Right cardiac atrium (tissue), 5 donors: ENCODE data around the gene C8G. TPM values are rescaled to one million over a fixed set of nuclear protein-coding genes. Genes with fewer than 3 reads are reported as not detected.

Experiments used
- ATAC-seq, 2 donors: fragments of 200-7000 bp; cut with Tn5 transposase; one replicate each; pipeline versions ENCODE4 v1.8.0 to v1.9.1; 2020; ENCODE audit warnings: moderate library complexity in 2 of 2, mild to moderate bottlenecking in 1 of 2
- DNase-seq, 3 donors: peaks; one replicate each; pipeline ENCODE4 v3.0.0-alpha.2; 2020
- H3K27ac ChIP-seq: one replicate; pipeline ENCODE4 v1.5.1; 2013; ENCODE audit warnings: mild to moderate bottlenecking, low read length, control low read depth, moderate library complexity
- H3K27me3 ChIP-seq: one replicate; pipeline ENCODE4 v1.6.1; 2013; ENCODE audit not compliant: control insufficient read depth, insufficient read depth
- H3K4me1 ChIP-seq: one replicate; pipeline ENCODE4 v1.6.1; 2013; ENCODE audit warnings: low read length; ENCODE audit not compliant: control insufficient read depth, insufficient read depth
- H3K4me3 ChIP-seq: one replicate; pipeline ENCODE4 v1.5.1; 2013; ENCODE audit warnings: low read length, control low read depth
- H3K9me3 ChIP-seq: one replicate; pipeline ENCODE4 v1.6.1; 2013; ENCODE audit warnings: low read length; ENCODE audit not compliant: control insufficient read depth
- WGBS: extraction: QIAGEN DNeasy Blood & Tissue Kit; methylation state at CpG from one replicate; pipeline ENCODE4 v1.1.7; 2013; 5-methylcytosine and 5-hydroxymethylcytosine counted together
- intact Hi-C, 4 donors: fragments of 100-400 bp; cut with DNase I; formaldehyde crosslinking; loops; one replicate each; pipeline versions ENCODE4 v1.11.0 to v1.14.0; 2022 to 2023
- polyA plus RNA-seq: library from polyadenylated mRNA; stranded (reverse); fragments of 200-250 nt; gene quantifications from one replicate; pipeline ENCODE4 v1.2.3, GENCODE V29; 2013
- total RNA-seq, 4 donors: library from RNA; stranded (reverse); fragmentation: NEBNext Ultra II Directional; extraction: Animal tissue kit (Norgen Biotek cat#: 25700); gene quantifications; one replicate each; pipeline ENCODE4 v1.2.1, GENCODE V29; 2021
- donor health status: healthy with polysubstance abuse.
- donor health status: DM: no; HTN: yes; CAD: no.
- donor health status: DM: no; HTN: no; CAD: no.
- donor health status: DM: no; HTN: yes; CAD: no; lungs with severe emphysema.
- donor health status: DM: yes; HTN: yes; CAD: no.

Gene C8G
- total and polyA plus RNA-seq, 5 donors = 1.0 to 1.8 (median 1.4) TPM

- no peaks in the 10 kb centered on the region for H3K4me1 ChIP-seq
- H3K4me3 ChIP-seq = no peak overlapping the region
- intact Hi-C loops = loop anchor here in 1 of 4 donors (5.0 kb wide), 1 partner anchor 34 kb away; the partner anchor contains the start of gene C8G
- H3K9me3 ChIP-seq = no peaks in the 10 kb centered on the region
- DNase-seq (peak; percentile 76 to 88 (median 87)), ATAC-seq (peak; percentile 12 to 44)
- no peaks in the 10 kb centered on the region for H3K27me3 ChIP-seq
- peak overlapping the region; percentile 81 for H3K27ac ChIP-seq
- 29% methylated on average over 17 of the region's 17 CpGs for WGBS
These were observed 36.7 kb downstream of the C8G start for GRCh38 chr9:136981588-136982231.

- H3K4me1 ChIP-seq = no peaks in the 10 kb centered on the region
- no peaks in the 10 kb centered on the region for H3K9me3 ChIP-seq
- DNase-seq (peak in 2 of 3 donors; percentile 71 to 75), ATAC-seq (peak in 1 of 2 donors; percentile 0)
- WGBS = 64% methylated on average over 18 of the region's 18 CpGs
- H3K4me3 ChIP-seq = no peak within 1 kb of the TSS
- no peaks in the 10 kb centered on the region for H3K27me3 ChIP-seq
- intact Hi-C loops = loop anchor here in 1 of 4 donors (5.0 kb wide), 1 partner anchor 35 kb away; the partner anchor contains the start of gene C8G
- H3K27ac ChIP-seq = peak within 1 kb of the TSS; percentile 72
These were observed 37.4 kb downstream of the C8G start, which contains the start of gene LCNL1 for GRCh38 chr9:136982232-136983051. LCNL1 (plus strand) TSS chr9:136982993; CDS start chr9:136983587, 594 bp downstream.

DNA sequence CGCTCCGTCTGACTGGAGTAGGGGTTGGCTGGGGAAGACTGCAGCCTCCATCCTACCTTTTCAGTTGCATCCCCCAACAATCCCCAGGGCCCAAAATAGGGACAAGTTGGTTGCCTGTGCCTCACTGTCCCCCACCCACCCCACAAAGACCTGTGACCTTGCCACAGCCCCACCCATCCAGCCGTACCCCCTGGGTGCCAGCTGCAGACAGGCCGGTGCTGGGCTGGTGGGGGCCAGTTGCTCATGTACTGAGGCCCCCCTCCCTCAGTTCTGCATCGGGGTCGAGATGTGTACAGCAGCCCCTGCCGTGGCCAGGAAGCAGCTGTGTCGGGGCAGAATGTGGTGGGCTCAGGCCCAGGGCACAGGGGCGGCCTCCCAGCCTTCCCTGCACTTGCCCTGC is 38.1 kb downstream of the C8G start:
- 78% methylated on average over 9 of the region's 9 CpGs for WGBS
- intact Hi-C loops = loop anchor here in 1 of 4 donors (5.0 kb wide), 1 partner anchor 36 kb away; the partner anchor contains the start of gene C8G
- Histone ChIP-seq H3K9me3 (no peaks in the 10 kb centered on the region), H3K4me3 (no peak overlapping the region), H3K4me1 (no peaks in the 10 kb centered on the region), H3K27me3 (no peaks in the 10 kb centered on the region), H3K27ac (peak overlapping the region; percentile 24)
- ATAC-seq (no peak), DNase-seq (peak in 2 of 3 donors; percentile 36 to 61)

DNA sequence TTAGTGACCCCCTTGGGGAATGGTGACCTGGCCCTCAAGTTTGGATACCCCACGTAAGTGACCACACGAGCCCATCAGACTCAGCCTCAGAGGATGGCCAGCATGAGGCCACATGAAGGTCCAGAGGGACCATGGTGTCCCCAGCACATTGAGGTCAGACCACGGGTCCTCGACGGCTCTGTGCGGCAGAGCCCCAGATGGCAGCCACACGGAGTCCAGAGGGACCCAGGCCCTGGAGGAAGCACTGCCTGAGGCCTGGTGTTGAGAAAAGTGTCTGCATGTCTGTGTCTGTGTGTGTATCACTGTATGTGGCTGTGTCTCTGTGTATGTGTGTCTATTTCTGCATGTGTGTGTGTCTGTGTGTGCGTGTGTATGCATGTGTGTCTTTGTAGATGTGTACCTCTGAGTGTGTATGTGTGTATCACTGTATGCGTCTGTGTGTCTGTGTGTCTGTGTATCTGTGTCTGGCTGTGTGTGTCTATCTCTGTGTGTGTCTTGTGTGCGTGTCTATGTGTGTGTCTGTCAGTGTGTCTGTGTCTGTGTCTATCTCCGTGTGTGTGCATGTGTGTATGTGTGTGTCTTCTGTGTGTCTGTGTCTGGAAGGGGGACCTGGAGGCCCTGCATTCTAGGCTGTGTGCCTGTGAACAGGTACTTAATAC is 38.7 kb downstream of the C8G start:
- ATAC-seq (no peak), DNase-seq (peak in 2 of 3 donors; percentile 45 to 61)
- 75% methylated on average over 11 of the region's 11 CpGs for WGBS
- Histone ChIP-seq H3K9me3 (no peaks in the 10 kb centered on the region), H3K27me3 (no peaks in the 10 kb centered on the region), H3K27ac (peak overlapping the region; percentile 24), H3K4me3 (no peak overlapping the region), H3K4me1 (no peaks in the 10 kb centered on the region)
- intact Hi-C loops = loop anchor here in 1 of 4 donors (5.0 kb wide), 1 partner anchor 36 kb away; the partner anchor contains the start of gene C8G

GRCh38 chr9:136984464-136985026 is 39.5 kb downstream of the C8G start:
- intact Hi-C loops = loop anchor here in 2 of 4 donors (5.0 kb wide), 2 partner anchors 37 to 137 kb away; partner anchors contain the start of genes C8G (in 1 of the 2) and PHPT1 (in 1 of the 2)
- 58% methylated on average over 29 of the region's 29 CpGs for WGBS

DNA sequence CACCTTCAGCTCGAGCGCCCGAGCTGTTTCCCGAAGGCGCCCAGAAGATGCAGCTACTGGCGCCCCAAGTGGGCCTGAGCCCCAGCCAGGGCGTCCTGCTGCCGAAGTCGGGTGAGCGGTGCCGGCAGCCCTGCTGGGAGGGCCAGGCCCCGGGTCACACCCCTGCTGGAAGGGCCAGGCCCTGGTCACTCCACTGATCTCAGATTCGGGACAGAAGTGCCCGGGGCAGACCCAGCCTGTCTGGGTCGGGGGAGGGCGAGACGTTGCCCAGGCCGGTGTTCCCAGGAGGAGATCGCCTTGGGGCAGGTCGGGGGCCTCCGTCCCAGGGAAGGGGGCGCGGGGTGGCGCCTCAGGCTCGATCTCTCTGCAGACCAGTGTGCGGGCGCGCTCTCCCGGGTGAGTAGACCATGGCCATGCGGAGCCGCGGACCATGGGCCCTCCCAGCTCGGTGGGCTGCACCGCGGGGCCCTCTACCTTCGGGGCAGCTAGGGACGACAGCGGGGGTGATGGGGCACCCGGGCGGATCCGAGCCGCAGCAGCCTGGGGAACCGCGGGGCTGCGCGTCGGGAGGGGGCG is 40.1 kb downstream of the C8G start:
- Histone ChIP-seq H3K27ac (no peak overlapping the region), H3K4me1 (no peaks in the 10 kb centered on the region), H3K9me3 (no peaks in the 10 kb centered on the region), H3K27me3 (no peaks in the 10 kb centered on the region), H3K4me3 (no peak overlapping the region)
- intact Hi-C loops = loop anchor here in 1 of 4 donors (5.0 kb wide), 1 partner anchor 138 kb away; the partner anchor contains the start of gene PHPT1
- ATAC-seq = peak in 1 of 2 donors; percentile 2
- peak in 2 of 3 donors; percentile 64 to 69 for DNase-seq
- 24% methylated on average over 48 of the region's 48 CpGs for WGBS

More at GRCh38 chr9:136984464-136985026, 39.5 kb downstream of the C8G start:
- ATAC-seq = no peak
- no peak overlapping the region for H3K4me3 ChIP-seq
- no peak overlapping the region for H3K27ac ChIP-seq
- DNase-seq = peak in 1 of 3 donors; percentile 59
- no peaks in the 10 kb centered on the region for H3K27me3 ChIP-seq
- no peaks in the 10 kb centered on the region for H3K4me1 ChIP-seq
- H3K9me3 ChIP-seq = no peaks in the 10 kb centered on the region

- ATAC-seq = no peak
These were observed 40.8 kb downstream of the C8G start for GRCh38 chr9:136985853-136986252.

GRCh38 chr9:136988872-136989271 is 43.8 kb downstream of the C8G start:
- Histone ChIP-seq H3K27me3 (no peaks in the 10 kb centered on the region), H3K4me1 (peaks cover 8% of the 10 kb centered on the region), H3K4me3 (no peak overlapping the region), H3K27ac (no peak overlapping the region), H3K9me3 (no peaks in the 10 kb centered on the region)
- ATAC-seq = no peak
- DNase-seq = no peak
- 98% methylated on average over 4 of the region's 4 CpGs for WGBS
- intact Hi-C loops = loop anchor here in 1 of 4 donors (5.0 kb wide), 1 partner anchor 142 kb away; the partner anchor contains the start of gene PHPT1

More at GRCh38 chr9:136985853-136986252, 40.8 kb downstream of the C8G start:
- 22% methylated on average over 33 of the region's 33 CpGs for WGBS
- Histone ChIP-seq H3K27me3 (no peaks in the 10 kb centered on the region), H3K27ac (no peak overlapping the region), H3K4me1 (no peaks in the 10 kb centered on the region), H3K9me3 (no peaks in the 10 kb centered on the region), H3K4me3 (no peak overlapping the region)
- intact Hi-C loops = loop anchor here in 1 of 4 donors (5.0 kb wide), 1 partner anchor 139 kb away; the partner anchor contains the start of gene PHPT1
- peak in 2 of 3 donors; percentile 53 to 68 for DNase-seq

DNA sequence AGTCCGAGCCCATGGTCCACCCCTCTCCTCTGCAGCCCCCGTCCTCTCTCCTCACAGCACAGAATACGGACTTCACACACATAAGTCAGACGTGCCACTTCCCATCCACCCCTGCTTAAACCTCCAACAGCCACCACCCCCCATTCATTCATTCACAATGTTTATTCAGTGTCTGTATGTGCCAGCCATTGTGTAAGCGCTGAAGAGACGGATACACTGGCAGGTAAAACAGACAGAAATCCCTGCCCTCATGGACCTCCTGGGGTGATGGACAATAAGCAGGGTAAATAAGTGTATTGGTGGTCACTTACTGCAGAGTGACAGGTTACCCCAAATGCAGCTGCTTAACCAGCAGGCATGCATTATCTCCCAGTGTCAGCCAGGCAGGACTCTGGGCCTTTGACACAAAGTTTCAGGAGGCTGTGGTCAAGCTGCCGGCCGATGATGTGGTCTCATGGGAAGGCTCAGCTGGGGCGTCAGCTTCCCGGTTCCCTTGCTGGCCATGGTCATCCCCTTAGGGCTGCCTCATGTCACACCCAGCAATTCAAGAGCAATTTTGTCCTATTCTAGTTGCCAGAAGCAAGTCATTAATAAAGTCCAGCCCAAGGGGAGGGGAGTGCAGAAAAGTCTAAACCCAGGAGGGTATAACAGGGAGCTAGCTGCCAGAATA is 45.3 kb downstream of the C8G start:
- H3K27ac ChIP-seq = no peak overlapping the region
- DNase-seq = peak in 2 of 3 donors; percentile 46 to 56
- intact Hi-C loops = no loop called here

More for the DNA sequence above, 45.3 kb downstream of the C8G start:
- Histone ChIP-seq H3K27me3 (no peaks in the 10 kb centered on the region), H3K4me1 (peaks cover 8% of the 10 kb centered on the region), H3K9me3 (no peaks in the 10 kb centered on the region), H3K4me3 (no peak overlapping the region)
- no peak for ATAC-seq
- 81% methylated on average over 10 of the region's 10 CpGs for WGBS
